ENCODE measurements around the gene GCM1.

The GCM1 gene

GRCh38 chr6:53139841-53140413, 8.7 kb downstream of the GCM1 start:
- H3K36me3 ChIP-seq (ENCODE audit: insufficient read depth, low read length) = no peaks in the 10 kb centered on the region
- H2AFZ ChIP-seq (ENCODE audit: low read depth, low read length) = no peak overlapping the region
- no peaks in the 10 kb centered on the region for H3K9me3 ChIP-seq (ENCODE audit: low read length)
- H3K4me1 ChIP-seq (ENCODE audit: insufficient read depth, low read length) = no peaks in the 10 kb centered on the region
- no peaks in the 10 kb centered on the region for H3K27me3 ChIP-seq (ENCODE audit: insufficient read depth, low read length)
- no peak overlapping the region for H3K4me3 ChIP-seq (ENCODE audit: low read length)

DNA sequence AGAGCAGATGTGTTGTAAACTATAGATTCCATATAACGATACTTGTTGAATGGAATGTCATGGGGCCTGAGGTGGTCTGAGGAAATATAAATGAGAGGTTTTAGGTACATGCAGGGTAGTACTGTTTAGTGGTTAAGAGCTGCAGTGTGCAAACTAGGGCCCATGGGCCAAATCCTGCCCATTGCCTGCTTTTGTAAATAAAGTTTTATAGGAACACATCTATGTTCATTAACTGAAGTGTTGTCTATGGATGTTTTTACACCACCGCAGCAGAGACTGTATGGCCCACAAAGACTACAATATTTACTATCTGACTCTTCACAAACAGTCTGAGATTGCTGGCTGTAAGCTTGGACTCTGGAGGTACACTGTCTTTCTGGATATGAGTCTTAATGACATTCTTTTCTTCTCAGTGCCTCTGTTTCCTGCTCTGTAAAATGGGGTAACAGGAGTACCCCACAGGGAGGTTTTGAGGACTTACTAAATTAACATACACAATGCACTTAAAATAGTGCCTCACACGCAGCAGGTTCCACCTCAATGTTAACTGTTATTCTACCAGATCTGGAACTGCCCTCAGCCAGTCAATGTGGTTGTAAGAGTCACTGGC, 12.5 kb downstream of the GCM1 start:
- Histone ChIP-seq H2AFZ (ENCODE audit: low read depth, low read length) (no peak overlapping the region), H3K9me3 (ENCODE audit: low read length) (no peaks in the 10 kb centered on the region), H3K36me3 (ENCODE audit: insufficient read depth, low read length) (no peaks in the 10 kb centered on the region), H3K27me3 (ENCODE audit: insufficient read depth, low read length) (peaks cover under 1% of the 10 kb centered on the region), H3K4me1 (ENCODE audit: insufficient read depth, low read length) (no peaks in the 10 kb centered on the region), H3K4me3 (ENCODE audit: low read length) (no peak overlapping the region)

- no peak overlapping the region for H3K4me3 ChIP-seq (ENCODE audit: low read length)
- H3K27me3 ChIP-seq (ENCODE audit: insufficient read depth, low read length) = peaks cover 3% of the 10 kb centered on the region
- H3K36me3 ChIP-seq (ENCODE audit: insufficient read depth, low read length) = no peaks in the 10 kb centered on the region
- no peaks in the 10 kb centered on the region for H3K9me3 ChIP-seq (ENCODE audit: low read length)
- no peaks in the 10 kb centered on the region for H3K4me1 ChIP-seq (ENCODE audit: insufficient read depth, low read length)
- H2AFZ ChIP-seq (ENCODE audit: low read depth, low read length) = no peak overlapping the region
These were observed 13.9 kb downstream of the GCM1 start for GRCh38 chr6:53134601-53135235.

- Histone ChIP-seq H3K27me3 (ENCODE audit: insufficient read depth, low read length) (peaks cover 3% of the 10 kb centered on the region), H3K9me3 (ENCODE audit: low read length) (no peaks in the 10 kb centered on the region), H3K36me3 (ENCODE audit: insufficient read depth, low read length) (no peaks in the 10 kb centered on the region), H3K4me1 (ENCODE audit: insufficient read depth, low read length) (no peaks in the 10 kb centered on the region), H2AFZ (ENCODE audit: low read depth, low read length) (no peak overlapping the region), H3K4me3 (ENCODE audit: low read length) (no peak overlapping the region)
These were observed 14.7 kb downstream of the GCM1 start for GRCh38 chr6:53133961-53134360.

- Histone ChIP-seq H3K4me1 (ENCODE audit: insufficient read depth, low read length) (no peaks in the 10 kb centered on the region), H3K9me3 (ENCODE audit: low read length) (no peaks in the 10 kb centered on the region), H3K27me3 (ENCODE audit: insufficient read depth, low read length) (peaks cover 3% of the 10 kb centered on the region), H3K36me3 (ENCODE audit: insufficient read depth, low read length) (no peaks in the 10 kb centered on the region), H3K4me3 (ENCODE audit: low read length) (no peak overlapping the region), H2AFZ (ENCODE audit: low read depth, low read length) (no peak overlapping the region)
These were observed 17.9 kb downstream of the GCM1 start for GRCh38 chr6:53130569-53131290.

DNA sequence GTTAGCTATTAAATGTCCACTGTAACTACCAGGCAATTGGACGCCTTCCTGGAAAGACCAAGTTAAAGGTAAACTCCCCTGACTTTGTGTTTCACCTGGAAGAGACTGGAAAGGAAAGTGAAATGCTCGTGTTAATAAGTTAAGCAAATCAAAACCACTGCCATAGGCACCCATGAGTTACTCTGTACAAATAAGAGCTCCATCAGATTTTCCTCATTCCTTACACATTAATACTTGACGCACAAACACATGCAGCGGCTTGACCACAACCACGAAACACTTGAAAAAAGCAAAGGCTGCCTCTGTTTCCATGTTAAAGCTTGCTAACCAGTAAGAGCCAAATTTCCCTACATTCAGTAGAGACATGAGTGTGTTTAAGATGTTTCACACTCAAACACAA, 19.8 kb downstream of the GCM1 start:
- Histone ChIP-seq H3K27me3 (ENCODE audit: insufficient read depth, low read length) (peaks cover 3% of the 10 kb centered on the region), H3K4me1 (ENCODE audit: insufficient read depth, low read length) (no peaks in the 10 kb centered on the region), H3K9me3 (ENCODE audit: low read length) (no peaks in the 10 kb centered on the region), H3K36me3 (ENCODE audit: insufficient read depth, low read length) (no peaks in the 10 kb centered on the region), H2AFZ (ENCODE audit: low read depth, low read length) (no peak overlapping the region), H3K4me3 (ENCODE audit: low read length) (no peak overlapping the region)

DNA sequence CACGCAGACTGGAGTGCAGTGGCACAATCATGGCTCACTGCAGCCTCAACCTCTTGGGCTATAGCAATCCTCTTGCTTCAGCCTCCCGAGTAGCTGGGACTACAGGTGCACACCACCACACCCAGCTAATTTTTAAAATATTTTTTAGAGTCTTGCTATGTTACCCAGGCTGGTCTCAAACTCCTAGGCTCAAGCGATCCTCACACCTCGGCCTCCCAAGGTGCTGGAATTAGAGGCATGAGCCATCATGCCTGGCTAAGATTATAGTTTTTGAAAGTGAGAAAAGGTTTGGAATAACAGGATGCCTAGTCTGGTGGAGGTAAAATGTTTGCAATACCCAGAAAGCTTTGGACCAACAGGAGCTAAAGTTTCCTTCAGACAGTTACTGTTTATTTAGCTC, 23.4 kb downstream of the GCM1 start:
- H3K36me3 ChIP-seq (ENCODE audit: insufficient read depth, low read length) = no peaks in the 10 kb centered on the region
- no peak overlapping the region for H2AFZ ChIP-seq (ENCODE audit: low read depth, low read length)
- H3K27me3 ChIP-seq (ENCODE audit: insufficient read depth, low read length) = peaks cover 2% of the 10 kb centered on the region
- no peak overlapping the region for H3K4me3 ChIP-seq (ENCODE audit: low read length)
- no peaks in the 10 kb centered on the region for H3K4me1 ChIP-seq (ENCODE audit: insufficient read depth, low read length)
- H3K9me3 ChIP-seq (ENCODE audit: low read length) = no peaks in the 10 kb centered on the region

DNA sequence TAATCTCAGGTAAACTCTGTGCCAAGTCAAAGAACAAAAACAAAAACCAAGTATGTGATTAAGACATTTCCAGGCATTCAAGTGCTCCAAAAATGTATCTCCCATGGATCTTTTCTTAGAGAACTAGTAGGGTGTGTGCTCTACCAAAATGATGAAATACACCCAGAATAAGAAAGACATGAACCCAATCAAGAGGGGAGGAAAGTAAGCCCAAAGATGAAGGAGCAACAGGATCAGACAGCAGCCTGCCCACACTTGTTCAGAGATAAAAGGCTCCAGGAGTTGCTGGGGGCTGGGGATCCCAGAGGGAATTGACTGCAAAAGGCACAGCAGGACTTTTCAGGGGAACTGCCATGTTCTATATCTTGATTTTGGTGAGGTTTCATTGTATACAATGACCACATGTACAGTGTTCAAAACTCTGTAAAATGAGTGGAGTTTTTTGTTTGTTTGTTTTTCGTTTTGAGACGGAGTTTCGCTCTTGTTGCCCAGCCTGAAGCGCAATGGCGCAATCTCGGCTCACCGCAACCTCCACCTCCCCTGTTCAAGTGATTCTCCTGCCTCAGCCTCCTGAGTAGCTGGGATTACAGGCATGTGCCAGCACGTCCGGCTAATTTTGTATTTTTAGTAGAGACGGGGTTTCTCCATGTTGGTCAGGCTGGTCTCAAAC, 24.4 kb downstream of the GCM1 start:
- no peaks in the 10 kb centered on the region for H3K36me3 ChIP-seq (ENCODE audit: insufficient read depth, low read length)
- H3K4me1 ChIP-seq (ENCODE audit: insufficient read depth, low read length) = no peaks in the 10 kb centered on the region
- no peaks in the 10 kb centered on the region for H3K27me3 ChIP-seq (ENCODE audit: insufficient read depth, low read length)
- H3K9me3 ChIP-seq (ENCODE audit: low read length) = no peaks in the 10 kb centered on the region
- H2AFZ ChIP-seq (ENCODE audit: low read depth, low read length) = no peak overlapping the region
- H3K4me3 ChIP-seq (ENCODE audit: low read length) = no peak overlapping the region

GRCh38 chr6:53119772-53120409, 28.8 kb downstream of the GCM1 start:
- Histone ChIP-seq H3K36me3 (ENCODE audit: insufficient read depth, low read length) (no peaks in the 10 kb centered on the region), H2AFZ (ENCODE audit: low read depth, low read length) (no peak overlapping the region), H3K4me1 (ENCODE audit: insufficient read depth, low read length) (no peaks in the 10 kb centered on the region), H3K27me3 (ENCODE audit: insufficient read depth, low read length) (no peaks in the 10 kb centered on the region), H3K4me3 (ENCODE audit: low read length) (no peak overlapping the region), H3K9me3 (ENCODE audit: low read length) (no peaks in the 10 kb centered on the region)

DNA sequence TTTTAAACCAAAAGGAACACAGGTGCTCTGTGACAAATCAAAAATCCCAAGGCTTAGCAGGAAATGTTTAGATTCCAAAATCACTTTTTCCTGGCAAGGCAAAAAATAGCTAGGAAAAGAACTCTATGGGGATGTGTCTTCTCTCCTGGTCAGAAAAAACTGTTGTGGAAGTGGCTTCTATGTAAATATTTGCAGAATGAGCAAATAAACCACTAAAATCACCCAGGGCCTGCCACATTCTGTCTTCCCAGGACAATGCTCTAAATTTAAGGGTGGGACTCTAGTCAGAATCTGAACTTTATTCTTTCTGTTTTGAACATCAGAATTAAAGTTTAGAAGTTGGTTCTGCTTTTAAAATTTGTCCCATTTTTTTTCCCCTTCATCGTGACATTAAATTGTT, 29.3 kb downstream of the GCM1 start:
- no peak overlapping the region for H2AFZ ChIP-seq (ENCODE audit: low read depth, low read length)
- no peaks in the 10 kb centered on the region for H3K4me1 ChIP-seq (ENCODE audit: insufficient read depth, low read length)
- H3K36me3 ChIP-seq (ENCODE audit: insufficient read depth, low read length) = no peaks in the 10 kb centered on the region
- no peak overlapping the region for H3K4me3 ChIP-seq (ENCODE audit: low read length)
- H3K27me3 ChIP-seq (ENCODE audit: insufficient read depth, low read length) = no peaks in the 10 kb centered on the region
- H3K9me3 ChIP-seq (ENCODE audit: low read length) = no peaks in the 10 kb centered on the region

DNA sequence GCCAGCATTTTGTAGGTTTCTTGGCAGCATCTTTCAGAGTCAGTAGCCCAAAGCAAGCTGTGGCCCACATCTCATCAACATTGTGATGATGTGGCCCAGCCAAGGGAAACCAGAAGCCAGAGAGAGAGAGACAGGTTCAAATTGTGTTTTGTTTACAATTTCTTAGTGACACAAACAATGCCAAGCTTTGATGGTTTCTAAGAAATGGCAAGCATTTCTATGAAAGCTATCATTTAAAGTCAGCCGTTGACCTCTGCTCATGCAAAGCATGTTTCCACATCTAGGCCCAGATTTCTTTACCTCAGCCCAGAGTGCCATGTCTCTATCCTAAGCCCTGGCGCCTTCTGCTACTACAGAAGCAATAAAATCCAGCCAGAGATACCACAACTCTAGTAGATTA, 32.9 kb downstream of the GCM1 start:
- no peak overlapping the region for H3K4me3 ChIP-seq (ENCODE audit: low read length)
- H3K4me1 ChIP-seq (ENCODE audit: insufficient read depth, low read length) = no peaks in the 10 kb centered on the region
- no peaks in the 10 kb centered on the region for H3K27me3 ChIP-seq (ENCODE audit: insufficient read depth, low read length)
- H3K36me3 ChIP-seq (ENCODE audit: insufficient read depth, low read length) = no peaks in the 10 kb centered on the region
- no peaks in the 10 kb centered on the region for H3K9me3 ChIP-seq (ENCODE audit: low read length)
- no peak overlapping the region for H2AFZ ChIP-seq (ENCODE audit: low read depth, low read length)

GRCh38 chr6:53115113-53115512, 33.5 kb downstream of the GCM1 start:
- H3K4me1 ChIP-seq (ENCODE audit: insufficient read depth, low read length) = no peaks in the 10 kb centered on the region
- H3K9me3 ChIP-seq (ENCODE audit: low read length) = no peaks in the 10 kb centered on the region
- no peaks in the 10 kb centered on the region for H3K27me3 ChIP-seq (ENCODE audit: insufficient read depth, low read length)
- H3K4me3 ChIP-seq (ENCODE audit: low read length) = no peak overlapping the region
- no peak overlapping the region for H2AFZ ChIP-seq (ENCODE audit: low read depth, low read length)
- no peaks in the 10 kb centered on the region for H3K36me3 ChIP-seq (ENCODE audit: insufficient read depth, low read length)
